GM12875 (cell line): ENCODE results near the gene YTHDC2.

ENCODE experiments used
- H3K4me3 ChIP-seq: one replicate; pipeline ENCODE4 v1.5.1; 2011; ENCODE audit warnings: low read depth, low read length, control low read depth
- CTCF ChIP-seq: IDR thresholded peaks from 2 replicates; pipeline ENCODE4 v1.5.1; 2011; ENCODE audit warnings: low read depth, mild to moderate bottlenecking, control low read depth, inconsistent platforms, low read length, moderate library complexity, borderline replicate concordance; ENCODE audit not compliant: insufficient read depth

YTHDC2 gene

GRCh38 chr5:113503146-113503545 is 10.3 kb upstream of the YTHDC2 start:
- no peak for TF ChIP-seq CTCF
- H3K4me3 ChIP-seq: no peak overlapping the region

- no peak for TF ChIP-seq CTCF
These were observed 8.3 kb upstream of the YTHDC2 start for GRCh38 chr5:113505181-113505580.

GRCh38 chr5:113507601-113508000 is 5.9 kb upstream of the YTHDC2 start:
- TF ChIP-seq CTCF: no peak
- H3K4me3 ChIP-seq: no peak overlapping the region

More at GRCh38 chr5:113505181-113505580, 8.3 kb upstream of the YTHDC2 start:
- no peak overlapping the region for H3K4me3 ChIP-seq

GRCh38 chr5:113508756-113509155 is 4.7 kb upstream of the YTHDC2 start:
- no peak overlapping the region for H3K4me3 ChIP-seq
- TF ChIP-seq CTCF: no peak

DNA sequence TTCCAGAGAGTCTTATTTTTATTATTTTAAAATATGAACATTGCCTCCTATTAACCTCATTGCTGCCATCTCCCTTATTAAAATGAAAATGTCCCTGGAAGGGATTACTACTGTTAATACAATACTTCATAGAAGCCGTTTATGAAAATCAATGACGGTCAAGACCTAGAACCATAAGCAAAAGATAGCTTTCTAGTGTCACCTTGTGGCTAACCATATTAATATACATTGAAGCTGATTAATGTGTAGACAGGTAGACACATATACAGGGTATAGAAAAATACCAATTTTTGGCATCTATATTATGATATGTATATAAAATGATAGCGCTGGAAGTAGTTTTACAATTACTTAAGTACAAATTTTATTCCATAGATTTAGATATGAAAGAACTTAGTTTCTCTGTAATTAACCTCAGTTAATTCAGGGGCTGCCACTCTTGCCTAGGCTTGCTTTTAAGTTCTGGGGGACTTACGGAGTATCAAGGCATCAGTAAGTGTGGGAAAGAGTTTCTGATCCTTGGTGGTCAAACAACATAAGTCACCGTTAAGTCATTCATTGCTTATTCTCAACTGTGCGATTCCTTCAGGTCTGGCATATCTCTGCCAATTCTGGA is 2.5 kb upstream of the YTHDC2 start:
- H3K4me3 ChIP-seq: no peak overlapping the region
- TF ChIP-seq CTCF: 0 out of 2 replicates have a peak, but pooled peaks have one; percentile 20

GRCh38 chr5:113512341-113512740 is 1.2 kb upstream of the YTHDC2 start:
- TF ChIP-seq CTCF: no peak
- no peak overlapping the region for H3K4me3 ChIP-seq

GRCh38 chr5:113514289-113514635 is 768 bp downstream of the YTHDC2 start:
- no peak for TF ChIP-seq CTCF
- H3K4me3 ChIP-seq: peak overlapping the region; percentile 70
